Neural cell (in vitro differentiated cells): Measurements from ENCODE around the gene OR10J5. TPM values are rescaled to one million over a fixed set of nuclear protein-coding genes. Genes with fewer than 3 reads are reported as not detected.

ENCODE experiments used
- H2AFZ ChIP-seq: fragments of 200-600, 300-800 bp; sonication (generic), shearing (Covaris generic); 2 replicates; pipeline ENCODE4 v1.6.0; 2014; ENCODE audit warnings: low read depth, mild to moderate bottlenecking, antibody characterized with exemption, low read length, moderate library complexity
- H3F3A ChIP-seq: fragments of 200-600 bp; shearing (Covaris generic); 2 replicates; pipeline ENCODE4 v1.6.1; 2016; ENCODE audit warnings: mild to moderate bottlenecking, moderate library complexity, mixed read lengths, antibody characterized with exemption, low read length; ENCODE audit not compliant: insufficient read depth, poor library complexity, severe bottlenecking
- H3K27ac ChIP-seq: fragments of 200-600, 300-800 bp; sonication (generic), shearing (Covaris generic); 2 replicates; pipeline ENCODE4 v1.5.1; 2014; ENCODE audit warnings: mild to moderate bottlenecking, low read length, moderate library complexity
- H3K27me3 ChIP-seq: fragments of 300-800, 200-600 bp; sonication (generic), shearing (Covaris generic); 2 replicates; pipeline ENCODE4 v1.6.0; 2014; ENCODE audit warnings: mild to moderate bottlenecking, low read depth, low read length, moderate library complexity; ENCODE audit not compliant: insufficient read depth
- H3K36me3 ChIP-seq: fragments of 300-800, 200-600 bp; sonication (generic), shearing (Covaris generic); 2 replicates; pipeline ENCODE4 v1.5.1; 2014; ENCODE audit warnings: mild to moderate bottlenecking, antibody characterized with exemption, low read length, moderate library complexity; ENCODE audit not compliant: insufficient read depth
- H3K4me2 ChIP-seq: fragments of 300-800, 200-600 bp; sonication (generic), shearing (Covaris generic); 2 replicates; pipeline ENCODE4 v1.6.0; 2014; ENCODE audit warnings: mild to moderate bottlenecking, low read length
- H3K4me3 ChIP-seq: fragments of 300-800, 200-600 bp; sonication (generic), shearing (Covaris generic); 2 replicates; pipeline ENCODE4 v1.5.1; 2014; ENCODE audit warnings: mild to moderate bottlenecking, low read length, moderate library complexity
- H3K79me2 ChIP-seq: fragments of 200-600 bp; shearing (Covaris generic); replicated peaks from 2 replicates; pipeline ENCODE4 v1.6.0; 2014; ENCODE audit warnings: mild to moderate bottlenecking, low read length, moderate library complexity; ENCODE audit not compliant: insufficient read depth
- H3K9ac ChIP-seq: fragments of 300-800, 200-600 bp; sonication (generic), shearing (Covaris generic); 2 replicates; pipeline ENCODE4 v1.6.1; 2016; ENCODE audit warnings: mild to moderate bottlenecking, low read length, mixed read lengths
- H3K9me2 ChIP-seq: fragments of 200-600 bp; shearing (Covaris generic); 2 replicates; pipeline ENCODE4 v1.6.1; 2016; ENCODE audit warnings: mild to moderate bottlenecking, low read length, mixed read lengths; ENCODE audit not compliant: insufficient read depth
- H3K9me3 ChIP-seq: fragments of 200-600, 300-800 bp; sonication (generic), shearing (Covaris generic); 2 replicates; pipeline ENCODE4 v1.6.1; 2016; ENCODE audit warnings: mild to moderate bottlenecking, mixed run types, low read length, moderate library complexity, mixed read lengths
- H4K20me1 ChIP-seq: fragments of 200-600 bp; shearing (Covaris generic); 2 replicates; pipeline ENCODE4 v1.6.1; 2016; ENCODE audit warnings: mild to moderate bottlenecking, mixed run types; ENCODE audit not compliant: insufficient read depth
- CTCF ChIP-seq: fragments of 450-650 bp; IDR thresholded peaks from 2 replicates; pipeline ENCODE4 v1.5.1; 2014; ENCODE audit warnings: antibody characterized with exemption, mild to moderate bottlenecking, moderate library complexity; ENCODE audit not compliant: poor library complexity, severe bottlenecking
- EP300 ChIP-seq: fragments of 450-650 bp; conservative IDR thresholded peaks from 2 replicates; pipeline ENCODE4 v1.6.1; 2014; ENCODE audit warnings: antibody characterized with exemption, mild to moderate bottlenecking, moderate library complexity; ENCODE audit not compliant: poor library complexity, severe bottlenecking
- EZH2 ChIP-seq: fragments of 200-600, 300-800 bp; shearing (Covaris generic), sonication (generic); IDR thresholded peaks from 2 replicates; pipeline ENCODE4 v1.6.1; 2014; ENCODE audit warnings: antibody characterized with exemption, low read length, borderline replicate concordance, mild to moderate bottlenecking; ENCODE audit not compliant: insufficient read depth, poor library complexity, severe bottlenecking
- MXI1 ChIP-seq: fragments of 450-650 bp; conservative IDR thresholded peaks from 2 replicates; pipeline ENCODE4 v1.6.1; 2014; ENCODE audit warnings: antibody characterized with exemption, mild to moderate bottlenecking; ENCODE audit not compliant: poor library complexity, severe bottlenecking
- POLR2AphosphoS5 ChIP-seq: IDR thresholded peaks from 2 replicates; pipeline ENCODE4 v1.6.1; 2012
- RAD21 ChIP-seq: fragments of 450-650 bp; conservative IDR thresholded peaks from 2 replicates; pipeline ENCODE4 v1.6.1; 2014; ENCODE audit warnings: antibody characterized with exemption, mild to moderate bottlenecking, moderate library complexity
- REST ChIP-seq: IDR thresholded peaks from 2 replicates; pipeline ENCODE4 v1.6.1; 2012; ENCODE audit warnings: borderline replicate concordance
- SMC3 ChIP-seq: fragments of 450-650 bp; conservative IDR thresholded peaks from 2 replicates; pipeline ENCODE4 v1.6.1; 2014; ENCODE audit warnings: antibody characterized with exemption, mild to moderate bottlenecking, moderate library complexity; ENCODE audit not compliant: poor library complexity
- TAF1 ChIP-seq: IDR thresholded peaks from 2 replicates; pipeline ENCODE4 v1.6.1; 2012; ENCODE audit warnings: low read depth
- polyA plus RNA-seq: library from polyadenylated mRNA; depleted of rRNA; stranded (reverse); fragments of >200 nt; gene quantifications from 2 replicates; pipeline ENCODE4 v1.2.3, GENCODE V29; 2014

The OR10J5 gene
- polyA plus RNA-seq, 1 donor from 2014 or later = not detected

GRCh38 chr1:159556931-159557369 lies 21.1 kb upstream of the OR10J5 start:
- Histone ChIP-seq H4K20me1 (no peaks in the 10 kb centered on the region), H3K9me2 (no peaks in the 10 kb centered on the region), H3K9ac (no peak overlapping the region), H3K27me3 (no peaks in the 10 kb centered on the region), H3K36me3 (no peaks in the 10 kb centered on the region), H3K4me3 (no peak overlapping the region), H3K9me3 (no peaks in the 10 kb centered on the region), H3F3A (no peaks in the 10 kb centered on the region), H2AFZ (no peak overlapping the region), H3K4me2 (no peak overlapping the region), H3K27ac (no peak overlapping the region), H3K79me2 (no peaks in the 10 kb centered on the region)
- TF ChIP-seq REST (no peak), POLR2AphosphoS5 (no peak), EZH2 (no peak), TAF1 (no peak), EP300 (no peak), RAD21 (no peak), SMC3 (no peak), CTCF (no peak), MXI1 (no peak)

GRCh38 chr1:159554696-159555095 lies 18.9 kb upstream of the OR10J5 start:
- no peaks in the 10 kb centered on the region for H3K9me3 ChIP-seq
- H2AFZ ChIP-seq = no peak overlapping the region
- no peak overlapping the region for H3K9ac ChIP-seq
- H3K9me2 ChIP-seq = no peaks in the 10 kb centered on the region
- no peaks in the 10 kb centered on the region for H4K20me1 ChIP-seq
- H3K36me3 ChIP-seq = no peaks in the 10 kb centered on the region
- H3K27ac ChIP-seq = no peak overlapping the region
- H3F3A ChIP-seq = no peaks in the 10 kb centered on the region
- no peak overlapping the region for H3K4me2 ChIP-seq
- TF ChIP-seq TAF1 = no peak
- TF ChIP-seq REST = no peak
- TF ChIP-seq POLR2AphosphoS5 = no peak
- TF ChIP-seq SMC3 = no peak
- TF ChIP-seq EZH2 = no peak
- no peak for TF ChIP-seq CTCF
- no peak for TF ChIP-seq EP300
- TF ChIP-seq RAD21 = no peak
- no peak for TF ChIP-seq MXI1
- no peak overlapping the region for H3K4me3 ChIP-seq
- H3K79me2 ChIP-seq = no peaks in the 10 kb centered on the region
- no peaks in the 10 kb centered on the region for H3K27me3 ChIP-seq
